Measurements from ENCODE around the gene ABTB1. TPM values are rescaled to one million over a fixed set of nuclear protein-coding genes. Genes with fewer than 3 reads are reported as not detected.

The ABTB1 gene
- total and polyA plus RNA-seq, 4 donors = 9.7 to 14.1 (median 10.9) TPM

- 96% methylated on average over 15 of the region's 15 CpGs for WGBS
- H3K27me3 ChIP-seq (ENCODE audit: control insufficient read depth in 4 of 4, insufficient read depth in 4 of 4, low read length in 3 of 4) = no peaks in the 10 kb centered on the region
- no peak for TF ChIP-seq FOXA2 (IDR thresholded peaks at IDR 0.05)
- no peak for TF ChIP-seq CTCF (IDR thresholded peaks at IDR 0.05; ENCODE audit: low read depth, low read length, missing input control)
- TF ChIP-seq GABPA (IDR thresholded peaks at IDR 0.05 in 1 of 2, conservative IDR thresholded peaks at IDR 0.05 in 1 of 2) = no peak
- TF ChIP-seq FOXA1 (IDR thresholded peaks at IDR 0.05) = no peak
- no peak for TF ChIP-seq REST (IDR thresholded peaks at IDR 0.05)
- no peak for TF ChIP-seq YY1 (IDR thresholded peaks at IDR 0.05)
- no peak for TF ChIP-seq RAD21 (IDR thresholded peaks at IDR 0.05)
- TF ChIP-seq RXRA (IDR thresholded peaks at IDR 0.05) = no peak
- TF ChIP-seq NR2F2 (IDR thresholded peaks at IDR 0.05) = no peak
- TF ChIP-seq TAF1 (conservative IDR thresholded peaks at IDR 0.05) = no peak
- no peak for TF ChIP-seq JUND (IDR thresholded peaks at IDR 0.05)
- no peak for TF ChIP-seq ZBTB33 (IDR thresholded peaks at IDR 0.05)
- TF ChIP-seq HNF4A (conservative IDR thresholded peaks at IDR 0.05) = no peak
- DNase-seq (ENCODE audit: low spot score) = no peak
- no peaks in the 10 kb centered on the region for H3K9me3 ChIP-seq (ENCODE audit: control insufficient read depth in 4 of 4, low read length in 3 of 4)
- H3K4me3 ChIP-seq (ENCODE audit: low read depth in 1 of 3, low read length in 3 of 3) = no peak overlapping the region
- H3K4me1 ChIP-seq (ENCODE audit: control insufficient read depth in 4 of 4, insufficient read depth in 4 of 4, low read length in 3 of 4) = peaks cover 0 to 2% (median 0%) of the 10 kb centered on the region in 4 donors
- H3K9ac ChIP-seq (ENCODE audit: low read depth in 1 of 2, low read length in 2 of 2) = no peak overlapping the region
- H3K27ac ChIP-seq (ENCODE audit: low read depth in 1 of 2, low read length in 2 of 2) = no peak overlapping the region
- peaks cover 2 to 43% (median 15%) of the 10 kb centered on the region in 4 donors for H3K36me3 ChIP-seq (ENCODE audit: control insufficient read depth in 4 of 4, insufficient read depth in 3 of 4, low read depth in 1 of 4, low read length in 3 of 4)
Observed at GRCh38 chr3:127720161-127720823, 47.5 kb downstream of the ABTB1 start.

Measured in liver (tissue), 9 donors.